Measurements from ENCODE around the gene FBXO21. TPM values are rescaled to one million over a fixed set of nuclear protein-coding genes. Genes with fewer than 3 reads are reported as not detected.
"Not testable (repeated sequence)": the region's sequence is repeated elsewhere in the genome, so short reads cannot be mapped to it uniquely, and the experiment has no call there.

The FBXO21 gene
- total RNA-seq, 2 experiments from 2014 or later = 22.8 to 28.2 TPM

DNA sequence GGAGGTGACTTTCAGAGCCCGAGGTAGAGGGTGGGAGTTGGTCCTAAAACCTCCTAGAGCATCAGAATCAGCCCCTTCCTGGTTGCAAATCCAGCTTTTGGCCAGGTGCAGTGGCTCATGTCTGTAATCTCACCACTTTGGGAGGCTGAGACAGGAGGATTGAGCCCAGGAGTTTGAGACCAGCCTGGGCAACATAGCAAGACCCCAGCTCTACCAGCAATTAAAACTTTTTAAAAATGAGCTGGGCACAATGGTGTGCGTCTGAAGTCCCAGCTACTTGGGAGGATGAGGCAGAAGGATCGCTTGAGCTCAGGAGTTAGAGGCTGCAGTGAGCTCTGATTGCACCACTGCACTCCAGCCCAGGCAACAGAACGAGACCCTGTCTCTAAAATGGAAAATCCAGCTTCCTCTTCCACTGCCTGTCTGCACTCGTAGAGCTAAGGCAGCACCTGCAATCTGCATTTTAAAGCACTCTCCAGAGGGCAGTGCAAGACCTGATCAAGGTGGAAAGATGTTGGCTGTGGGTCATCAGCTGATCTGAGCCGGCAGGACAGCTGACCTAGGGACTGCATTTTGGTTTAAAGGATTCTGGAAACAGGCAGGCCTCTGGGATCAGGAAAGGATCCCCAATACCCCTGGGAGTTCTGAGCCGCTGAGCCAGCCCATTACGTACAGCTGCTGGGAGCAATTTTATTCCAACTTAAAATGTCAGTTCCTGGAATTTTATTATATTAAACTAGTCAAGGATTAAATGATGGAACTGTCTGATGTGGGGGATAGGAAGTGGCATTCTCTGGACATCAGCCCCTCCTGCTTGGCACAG lies 89.2 kb downstream of the FBXO21 start:
- POLR2A ChIA-PET = interaction anchor here (0.6 kb wide), 2 partner anchors 158 to 189 kb away, joined by 3 read pairs; no protein-coding TSS in a partner anchor

DNA sequence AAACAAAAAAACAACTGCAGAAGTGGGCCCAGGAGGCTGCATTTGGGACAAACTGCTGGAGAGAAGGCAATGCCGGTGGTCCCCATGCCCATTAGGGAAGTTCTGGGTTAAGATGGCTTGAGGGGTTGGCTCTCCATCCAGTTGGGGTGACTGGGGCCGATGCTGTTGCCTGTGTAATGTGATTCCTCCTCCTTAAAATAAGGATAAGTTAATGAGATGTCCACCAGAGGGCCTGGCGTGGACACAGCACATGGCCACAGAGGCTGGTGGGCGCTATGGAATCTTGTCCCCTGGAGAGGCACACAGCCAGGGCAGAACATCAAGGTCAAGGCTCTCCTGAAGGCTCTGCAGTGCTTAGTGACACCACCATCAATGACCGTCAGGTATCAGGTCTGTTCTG lies 90.0 kb downstream of the FBXO21 start:
- peaks cover 15% of the 10 kb centered on the region for H3K27me3 Mint-ChIP-seq
- DNase-seq = peak; percentile 19
- ChIA-PET POLR2A (interaction anchor here (0.6 kb wide), 2 partner anchors 157 to 255 kb away, joined by 3 to 4 read pairs; no protein-coding TSS in a partner anchor), CTCF (no interaction called here)
- no peaks in the 10 kb centered on the region for H3K36me3 Mint-ChIP-seq (ENCODE audit: low read depth)
- H3K4me1 Mint-ChIP-seq = peaks cover 18% of the 10 kb centered on the region
- ATAC-seq = no peak
- no peak overlapping the region for H3K27ac Mint-ChIP-seq
- no peaks in the 10 kb centered on the region for H3K9me3 Mint-ChIP-seq (ENCODE audit: low read depth)
- intact Hi-C loops (cut with DNase I, micrococcal nuclease) = no loop called here
- peak overlapping the region; percentile 73 for H3K4me3 Mint-ChIP-seq

More for the DNA sequence above, 89.2 kb downstream of the FBXO21 start:
- Mint-ChIP-seq H3K9me3 (ENCODE audit: low read depth) (no peaks in the 10 kb centered on the region), H3K27ac (no peak overlapping the region), H3K4me3 (no peak overlapping the region), H3K27me3 (peaks cover 15% of the 10 kb centered on the region), H3K36me3 (ENCODE audit: low read depth) (no peaks in the 10 kb centered on the region), H3K4me1 (peaks cover 24% of the 10 kb centered on the region)
- intact Hi-C loops (cut with DNase I, micrococcal nuclease) = no loop called here
- DNase-seq = no peak
- ATAC-seq = no peak
- CTCF ChIA-PET = interaction anchor here (0.6 to 1.5 kb wide), 2 partner anchors 11 to 962 kb away, joined by 3 to 6 read pairs; no protein-coding TSS in a partner anchor

DNA sequence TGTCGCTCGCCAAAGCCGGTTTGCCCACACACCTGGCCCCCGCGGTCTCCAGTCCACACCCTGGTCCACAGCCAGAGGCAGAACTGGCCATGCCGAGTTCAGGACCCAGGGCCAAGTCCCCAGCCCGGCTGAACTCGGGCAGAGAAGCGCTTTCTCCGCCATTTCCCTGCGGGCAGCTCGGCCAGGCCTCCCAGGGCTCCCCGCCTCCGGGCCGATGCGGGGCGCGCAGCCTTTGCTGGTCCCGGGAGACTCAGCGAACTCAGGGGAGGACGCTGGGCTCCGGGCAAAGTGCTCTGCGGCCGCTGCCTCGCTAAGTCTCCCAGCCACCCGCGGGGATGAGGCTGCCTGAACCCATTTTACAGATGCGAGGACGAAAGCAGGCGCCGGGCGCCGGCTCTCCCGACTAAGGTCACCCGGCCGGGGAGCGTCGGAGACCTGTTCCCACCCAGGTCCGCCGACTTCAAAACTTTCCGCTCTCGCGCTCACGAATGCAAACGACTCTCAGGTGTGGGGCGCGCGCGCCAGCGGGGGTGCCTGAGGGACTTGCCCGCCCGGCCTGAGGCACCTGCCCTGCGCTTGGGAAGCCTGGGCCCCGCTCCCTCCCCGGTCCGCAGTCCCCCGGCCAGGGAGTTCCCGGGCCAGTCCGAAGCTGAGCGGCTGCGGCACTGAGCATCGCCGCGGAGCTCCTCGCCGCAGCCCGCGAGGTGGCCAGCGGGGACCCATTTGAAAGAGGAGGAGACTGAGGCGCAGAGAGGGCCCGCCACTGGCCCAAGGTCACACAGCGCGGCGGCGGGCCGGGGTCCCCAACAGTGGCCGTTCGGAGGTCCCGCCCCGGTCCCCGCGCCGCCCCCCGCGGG lies 91.7 kb downstream of the FBXO21 start:
- Mint-ChIP-seq H3K9me3 (ENCODE audit: low read depth) (no peaks in the 10 kb centered on the region), H3K27me3 (peaks cover 15% of the 10 kb centered on the region), H3K36me3 (ENCODE audit: low read depth) (no peaks in the 10 kb centered on the region), H3K4me3 (peak overlapping the region; percentile 71), H3K4me1 (peaks cover 18% of the 10 kb centered on the region), H3K27ac (no peak overlapping the region)
- POLR2A ChIA-PET = no interaction called here
- ATAC-seq (peak; percentile 25), DNase-seq (peak; percentile 63)
- CTCF ChIA-PET = interaction anchor here (0.6 to 1.2 kb wide), 3 partner anchors 9 to 74 kb away, joined by 3 to 5 read pairs (median 4); no protein-coding TSS in a partner anchor
- intact Hi-C loops (cut with DNase I, micrococcal nuclease) = loop anchor here in 1 of 2 experiments (1.0 to 2.0 kb wide), 4 partner anchors 36 to 360 kb away; partner anchors contain the start of genes FBXO21, RNFT2 and SPRING1

DNA sequence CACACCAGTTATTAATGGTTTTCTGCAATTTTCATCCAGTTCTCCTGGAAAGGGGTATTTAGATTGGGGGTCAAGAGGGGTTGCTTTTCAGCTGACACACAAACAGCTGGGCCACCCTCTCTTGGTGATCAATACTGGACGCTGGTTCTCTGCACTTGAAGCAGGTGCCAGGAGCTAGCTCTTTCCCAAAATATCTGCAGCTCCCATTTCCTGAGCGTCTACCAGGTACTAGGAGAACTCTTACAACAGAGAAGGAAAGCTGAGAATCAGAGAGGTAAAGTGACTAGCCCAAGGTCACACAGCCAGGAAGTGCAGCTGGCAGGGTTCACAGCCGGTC lies 92.3 kb downstream of the FBXO21 start:
- peaks cover 18% of the 10 kb centered on the region for H3K4me1 Mint-ChIP-seq
- H3K9me3 Mint-ChIP-seq (ENCODE audit: low read depth) = no peaks in the 10 kb centered on the region
- peak overlapping the region; percentile 71 for H3K4me3 Mint-ChIP-seq
- H3K36me3 Mint-ChIP-seq (ENCODE audit: low read depth) = no peaks in the 10 kb centered on the region
- CTCF ChIA-PET = interaction anchor here (0.9 kb wide), 1 partner anchor 34 kb away, joined by 5 read pairs; no protein-coding TSS in a partner anchor
- intact Hi-C loops (cut with DNase I, micrococcal nuclease) = loop anchor here in 1 of 2 experiments (2.0 kb wide), 1 partner anchor 279 kb away; no protein-coding TSS in a partner anchor
- H3K27ac Mint-ChIP-seq = no peak overlapping the region
- H3K27me3 Mint-ChIP-seq = peaks cover 15% of the 10 kb centered on the region
- ATAC-seq = no peak
- DNase-seq = no peak
- POLR2A ChIA-PET = no interaction called here

DNA sequence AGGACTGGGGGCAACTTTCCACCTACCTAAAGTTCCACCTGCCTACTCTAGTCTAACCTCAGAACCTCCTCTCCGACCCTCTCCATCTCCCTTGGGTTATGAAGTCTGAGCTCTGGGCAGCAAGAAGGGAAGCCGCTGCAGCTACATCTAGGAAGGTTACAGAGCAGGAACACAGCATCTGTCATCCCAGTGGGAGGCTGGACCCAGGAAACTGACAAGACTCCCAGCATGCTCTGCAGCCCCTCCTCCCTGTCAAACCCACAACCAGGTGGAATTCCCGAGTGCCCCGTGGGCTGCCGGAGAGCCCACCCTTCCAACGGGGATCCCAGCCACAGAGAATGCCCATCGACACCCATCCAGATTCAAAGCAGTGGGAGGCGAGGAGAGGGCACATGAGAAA lies 93.1 kb downstream of the FBXO21 start:
- CTCF ChIA-PET = interaction anchor here (0.6 to 0.9 kb wide), 3 partner anchors 33 to 635 kb away, joined by 3 to 5 read pairs (median 3); no protein-coding TSS in a partner anchor
- no peak overlapping the region for H3K27ac Mint-ChIP-seq

DNA sequence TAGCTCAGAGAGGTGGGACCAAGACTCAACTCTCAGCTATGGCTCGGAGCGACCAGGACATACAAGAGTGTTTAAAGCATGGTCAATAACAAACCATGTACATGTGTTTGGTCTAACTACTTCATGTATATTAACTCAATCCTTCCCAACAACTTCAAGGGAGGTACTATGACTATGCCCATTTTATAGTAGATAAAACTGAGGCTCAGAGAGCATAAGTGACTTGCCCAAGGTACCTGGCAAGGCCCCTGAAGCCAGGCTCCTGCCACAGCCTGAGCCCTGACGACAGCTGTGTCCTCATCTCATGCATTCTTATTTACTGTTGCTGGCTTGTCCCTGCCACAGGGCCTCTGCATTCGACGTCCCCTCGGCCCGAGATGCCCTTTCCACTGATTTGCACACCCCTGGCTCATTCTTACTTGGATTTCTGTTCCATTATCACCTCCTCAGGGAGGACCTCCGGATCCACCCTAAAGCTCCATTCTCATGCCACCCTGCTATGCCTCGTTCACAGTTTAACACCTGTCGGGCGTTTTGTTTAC lies 93.7 kb downstream of the FBXO21 start:
- Mint-ChIP-seq H3K4me3 (no peak overlapping the region), H3K4me1 (peaks cover 18% of the 10 kb centered on the region), H3K27ac (no peak overlapping the region), H3K36me3 (ENCODE audit: low read depth) (no peaks in the 10 kb centered on the region), H3K9me3 (ENCODE audit: low read depth) (no peaks in the 10 kb centered on the region), H3K27me3 (peaks cover 15% of the 10 kb centered on the region)
- CTCF ChIA-PET = interaction anchor here (0.6 to 1.0 kb wide), 2 partner anchors 33 to 67 kb away, joined by 3 read pairs; no protein-coding TSS in a partner anchor
- intact Hi-C loops (cut with DNase I, micrococcal nuclease) = no loop called here
- POLR2A ChIA-PET = no interaction called here
- no peak for ATAC-seq
- no peak for DNase-seq

More for the DNA sequence above, 93.1 kb downstream of the FBXO21 start:
- Mint-ChIP-seq H3K4me3 (peak overlapping the region; percentile 8), H3K9me3 (ENCODE audit: low read depth) (no peaks in the 10 kb centered on the region), H3K27me3 (peaks cover 15% of the 10 kb centered on the region), H3K4me1 (peaks cover 18% of the 10 kb centered on the region), H3K36me3 (ENCODE audit: low read depth) (no peaks in the 10 kb centered on the region)
- ATAC-seq (no peak), DNase-seq (no peak)
- intact Hi-C loops (cut with DNase I, micrococcal nuclease) = no loop called here
- POLR2A ChIA-PET = no interaction called here

DNA sequence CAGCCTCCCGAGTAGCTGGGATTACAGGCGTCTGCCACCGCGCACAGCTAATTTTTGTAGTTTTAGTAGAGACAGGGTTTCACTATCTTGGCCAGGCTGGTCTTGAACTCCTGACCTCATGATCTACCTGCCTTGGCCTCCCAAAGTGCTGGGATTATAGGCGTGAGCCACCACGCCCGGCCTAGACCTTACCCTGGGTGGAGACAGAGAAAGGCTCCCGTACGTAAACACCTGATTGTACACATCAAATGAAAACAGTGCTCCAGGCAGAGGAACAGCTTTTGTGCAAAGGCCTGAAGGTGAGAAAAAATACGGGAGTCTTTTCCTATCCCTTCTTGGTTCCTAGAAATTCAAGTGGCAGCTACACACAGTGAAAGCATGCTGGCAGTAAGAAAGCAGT lies 95.1 kb downstream of the FBXO21 start:
- H3K36me3 Mint-ChIP-seq (ENCODE audit: low read depth) = not testable (repeated sequence)

DNA sequence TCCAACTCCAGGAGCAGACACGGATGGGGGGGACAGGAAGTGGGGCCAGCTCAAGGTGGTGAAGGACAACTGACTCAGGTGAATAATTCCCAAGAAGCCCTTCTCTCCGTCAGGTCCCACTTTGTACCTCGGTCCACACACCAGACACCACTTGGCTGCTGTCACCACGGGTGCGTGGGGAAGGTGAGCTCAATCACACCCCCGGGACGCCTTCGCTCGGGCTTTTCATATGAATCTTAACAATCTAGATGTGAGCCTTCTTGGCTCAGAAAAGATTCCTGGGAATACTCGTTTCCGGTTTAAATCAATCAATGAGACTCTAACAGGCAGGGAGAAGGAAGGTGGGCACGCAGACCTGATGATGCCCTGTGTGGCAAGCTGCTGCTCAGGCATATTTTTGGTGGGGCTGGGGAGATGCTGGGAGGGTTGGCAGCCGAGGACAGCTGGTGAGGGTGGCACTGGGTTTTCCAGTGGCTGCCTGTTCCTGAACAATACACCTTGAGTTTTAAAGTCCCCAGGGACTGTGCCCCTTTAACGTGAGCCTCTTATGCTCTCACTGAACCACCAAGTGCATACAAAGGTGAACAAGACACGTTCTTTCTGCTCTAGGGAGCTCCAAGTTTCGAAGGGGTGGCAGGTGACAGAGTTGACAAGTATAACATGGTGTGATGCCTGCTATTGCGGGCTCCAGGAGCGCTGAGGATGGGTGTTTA lies 96.2 kb downstream of the FBXO21 start:
- H3K27ac Mint-ChIP-seq = no peak overlapping the region
- ChIA-PET POLR2A (no interaction called here), CTCF (interaction anchor here (0.7 kb wide), 1 partner anchor 365 kb away, joined by 3 read pairs; no protein-coding TSS in a partner anchor)
- H3K4me1 Mint-ChIP-seq = peaks cover 9% of the 10 kb centered on the region
- peaks cover 12% of the 10 kb centered on the region for H3K27me3 Mint-ChIP-seq
- peaks cover 7% of the 10 kb centered on the region for H3K9me3 Mint-ChIP-seq (ENCODE audit: low read depth)
- H3K4me3 Mint-ChIP-seq = no peak overlapping the region
- intact Hi-C loops (cut with DNase I, micrococcal nuclease) = no loop called here
- ATAC-seq = no peak
- no peak for DNase-seq
- peaks cover 7% of the 10 kb centered on the region for H3K36me3 Mint-ChIP-seq (ENCODE audit: low read depth)

More for the DNA sequence above, 95.1 kb downstream of the FBXO21 start:
- POLR2A ChIA-PET; H3K9me3 Mint-ChIP-seq (ENCODE audit: low read depth); DNase-seq; ATAC-seq; intact Hi-C loops (cut with DNase I, micrococcal nuclease); H3K27ac Mint-ChIP-seq; H3K4me3 Mint-ChIP-seq: not testable (repeated sequence)
- H3K4me1 Mint-ChIP-seq = peaks cover 16% of the 10 kb centered on the region
- H3K27me3 Mint-ChIP-seq = peaks cover 12% of the 10 kb centered on the region
- CTCF ChIA-PET = interaction anchor here (1.3 kb wide), 1 partner anchor 25 kb away, joined by 4 read pairs; no protein-coding TSS in a partner anchor

DNA sequence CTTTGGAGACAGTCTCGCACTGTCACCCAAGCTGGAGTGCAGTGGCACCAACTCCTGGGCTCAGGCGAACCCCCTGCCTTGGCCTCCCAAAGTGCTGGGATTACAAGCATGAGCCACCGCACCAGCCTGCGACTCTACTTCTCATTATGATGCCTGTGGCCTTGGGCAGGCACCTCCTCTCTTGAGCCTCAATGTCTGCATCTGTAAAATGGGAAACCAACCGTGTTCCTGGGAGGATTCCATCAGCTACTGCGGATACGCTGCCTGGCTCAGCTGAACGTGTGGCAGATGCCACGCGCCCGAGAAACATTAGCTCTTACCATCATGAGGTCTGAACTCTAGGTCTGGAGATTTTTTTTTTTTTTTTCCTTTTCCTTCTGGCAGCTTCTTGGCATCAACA lies 96.8 kb downstream of the FBXO21 start:
- intact Hi-C loops (cut with DNase I, micrococcal nuclease) = no loop called here
- peaks cover 7% of the 10 kb centered on the region for H3K9me3 Mint-ChIP-seq (ENCODE audit: low read depth)
- ChIA-PET POLR2A (interaction anchor here (0.5 kb wide), 1 partner anchor 1805 kb away, joined by 5 read pairs; no protein-coding TSS in a partner anchor), CTCF (interaction anchor here (0.7 kb wide), 1 partner anchor 365 kb away, joined by 3 read pairs; no protein-coding TSS in a partner anchor)
- no peak overlapping the region for H3K4me3 Mint-ChIP-seq
- peaks cover 9% of the 10 kb centered on the region for H3K4me1 Mint-ChIP-seq
- H3K27ac Mint-ChIP-seq = no peak overlapping the region
- DNase-seq = no peak
- no peak for ATAC-seq
- peaks cover 12% of the 10 kb centered on the region for H3K27me3 Mint-ChIP-seq
- peaks cover 7% of the 10 kb centered on the region for H3K36me3 Mint-ChIP-seq (ENCODE audit: low read depth)

DNA sequence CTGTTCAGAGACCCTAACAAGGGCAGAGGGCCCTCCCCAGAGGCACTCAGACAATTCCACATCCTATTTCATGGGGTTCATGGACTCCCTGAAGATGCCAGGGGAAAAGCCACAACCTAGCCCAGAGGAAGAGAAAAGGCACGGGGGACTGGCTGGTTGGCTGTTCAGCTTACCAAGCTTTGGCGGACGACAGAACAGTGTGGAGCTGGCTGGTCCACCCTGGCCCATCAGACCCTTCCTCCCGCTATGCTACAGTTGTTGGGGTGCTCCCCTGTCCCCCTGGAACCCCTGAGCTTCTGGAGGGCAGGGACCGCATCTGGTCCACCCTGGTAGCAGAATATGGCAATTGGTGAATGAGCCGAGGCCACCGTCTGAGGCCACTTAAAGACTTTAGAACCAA lies 97.4 kb downstream of the FBXO21 start:
- intact Hi-C loops (cut with DNase I, micrococcal nuclease) = no loop called here
- peaks cover 10% of the 10 kb centered on the region for H3K27me3 Mint-ChIP-seq
- ATAC-seq (no peak), DNase-seq (no peak)
- H3K36me3 Mint-ChIP-seq (ENCODE audit: low read depth) = peaks cover 7% of the 10 kb centered on the region
- ChIA-PET POLR2A (interaction anchor here (0.5 kb wide), 1 partner anchor 1805 kb away, joined by 5 read pairs; no protein-coding TSS in a partner anchor), CTCF (no interaction called here)
- no peak overlapping the region for H3K27ac Mint-ChIP-seq
- no peak overlapping the region for H3K4me3 Mint-ChIP-seq
- peaks cover 7% of the 10 kb centered on the region for H3K9me3 Mint-ChIP-seq (ENCODE audit: low read depth)
- peaks cover 7% of the 10 kb centered on the region for H3K4me1 Mint-ChIP-seq

Data from activated CD4-positive, alpha-beta T cell treated with anti-CD3 and anti-CD28 coated beads for 36 hours (primary cell).